Measurements from ENCODE around the gene INPP5E. TPM values are rescaled to one million over a fixed set of nuclear protein-coding genes. Genes with fewer than 3 reads are reported as not detected.
"Not testable (repeated sequence)": the region's sequence is repeated elsewhere in the genome, so short reads cannot be mapped to it uniquely, and the experiment has no call there.

Gene INPP5E
- total and polyA plus RNA-seq, 11 donors = 6.4 to 11.7 (median 9.3) TPM

GRCh38 chr9:136430588-136431234, 8.9 kb downstream of the INPP5E start:
- no peaks in the 10 kb centered on the region for H3K9me3 ChIP-seq
- ATAC-seq = no peak
- no peaks in the 10 kb centered on the region for H3K27me3 ChIP-seq
- H3K27ac ChIP-seq = peak overlapping the region in 2 of 12 donors; percentile 53 to 76
- intact Hi-C loops (cut with DNase I) = no loop called here
- no peak for DNase-seq
- no peaks in the 10 kb centered on the region for H3K4me1 ChIP-seq
- WGBS, 4 donors = 91 to 93% (median 92%) methylated on average over 15 to 29 of the region's 29 CpGs
- no peak overlapping the region for H3K4me3 ChIP-seq
- H3K36me3 ChIP-seq = peaks cover 0 to 72% (median 50%) of the 10 kb centered on the region in 9 donors
- TF ChIP-seq CTCF (IDR thresholded peaks at IDR 0.05) = no peak
- TF ChIP-seq POLR2A (IDR thresholded peaks at IDR 0.05) = no peak

GRCh38 chr9:136429683-136430491, 9.8 kb downstream of the INPP5E start:
- Histone ChIP-seq H3K36me3 (peaks cover 0 to 69% (median 50%) of the 10 kb centered on the region in 9 donors), H3K27ac (peak overlapping the region in 2 of 12 donors; percentile 53 to 76), H3K4me1 (no peaks in the 10 kb centered on the region), H3K27me3 (no peaks in the 10 kb centered on the region), H3K9me3 (no peaks in the 10 kb centered on the region), H3K4me3 (no peak overlapping the region)
- TF ChIP-seq POLR2A (IDR thresholded peaks at IDR 0.05) (no peak), CTCF (IDR thresholded peaks at IDR 0.05) (no peak)
- intact Hi-C loops (cut with DNase I) = no loop called here
- DNase-seq (no peak), ATAC-seq (peak in 3 of 4 donors; percentile 40 to 77 (median 41))
- 72 to 75% (median 74%) methylated on average over 32 of the region's 32 CpGs for WGBS, 4 donors

GRCh38 chr9:136429075-136429628, 10.5 kb downstream of the INPP5E start:
- H3K27ac ChIP-seq = peak overlapping the region in 2 of 12 donors; percentile 19 to 76
- peaks cover 0 to 76% (median 55%) of the 10 kb centered on the region in 9 donors for H3K36me3 ChIP-seq
- no peaks in the 10 kb centered on the region for H3K4me1 ChIP-seq
- H3K27me3 ChIP-seq = no peaks in the 10 kb centered on the region
- no peak overlapping the region for H3K4me3 ChIP-seq
- DNase-seq (no peak), ATAC-seq (peak in 1 of 4 donors; percentile 10)
- H3K9me3 ChIP-seq = no peaks in the 10 kb centered on the region
- intact Hi-C loops (cut with DNase I) = no loop called here
- no peak for TF ChIP-seq CTCF (IDR thresholded peaks at IDR 0.05)
- WGBS, 4 donors = 86 to 92% (median 89%) methylated on average over 15 to 21 of the region's 21 CpGs

- DNase-seq (no peak), ATAC-seq (no peak)
- Histone ChIP-seq H3K4me1 (no peaks in the 10 kb centered on the region), H3K27ac (no peak overlapping the region), H3K27me3 (no peaks in the 10 kb centered on the region), H3K4me3 (no peak overlapping the region), H3K9me3 (no peaks in the 10 kb centered on the region), H3K36me3 (peaks cover 0 to 83% (median 63%) of the 10 kb centered on the region in 9 donors)
- 79 to 91% (median 84%) methylated on average over 12 of the region's 12 CpGs for WGBS, 4 donors
- intact Hi-C loops (cut with DNase I) = no loop called here
- TF ChIP-seq POLR2A (IDR thresholded peaks at IDR 0.05) (no peak), CTCF (IDR thresholded peaks at IDR 0.05) (no peak)
Observed at GRCh38 chr9:136426787-136427186, 12.9 kb downstream of the INPP5E start.

GRCh38 chr9:136425367-136425766, 14.3 kb downstream of the INPP5E start:
- H3K36me3 ChIP-seq = peaks cover 0 to 91% (median 72%) of the 10 kb centered on the region in 9 donors
- H3K4me1 ChIP-seq; H3K9me3 ChIP-seq; H3K27ac ChIP-seq; intact Hi-C loops (cut with DNase I); ATAC-seq; H3K27me3 ChIP-seq; H3K4me3 ChIP-seq; DNase-seq: not testable (repeated sequence)
- 80 to 87% (median 83%) methylated on average over 7 of the region's 7 CpGs for WGBS, 4 donors

All from heart left ventricle (tissue), 16 donors.